ENCODE results near the gene LRRC10B. TPM values are rescaled to one million over a fixed set of nuclear protein-coding genes. Genes with fewer than 3 reads are reported as not detected.
"Not testable (repeated sequence)": the region's sequence is repeated elsewhere in the genome, so short reads cannot be mapped to it uniquely, and the experiment has no call there.

LRRC10B gene
- total RNA-seq, result not detected

GRCh38 chr11:61507962-61508861 lies at the start of gene LRRC10B:
Gene LRRC10B, plus strand, starts transcription at chr11:61508749. Its CDS starts 250 bp downstream, at chr11:61508999.
- H3K9me3 Mint-ChIP-seq, result no peaks in the 10 kb centered on the region
- H3K27ac Mint-ChIP-seq, result no peak within 1 kb of the TSS
- H3K4me1 Mint-ChIP-seq (ENCODE audit: low read depth), result peaks cover 7% of the 10 kb centered on the region
- no peaks in the 10 kb centered on the region for H3K36me3 Mint-ChIP-seq (ENCODE audit: low read depth)
- intact Hi-C loops (cut with micrococcal nuclease), result loop anchor here (2.0 kb wide), 1 partner anchor 61 kb away; no protein-coding TSS in a partner anchor
- peak within 1 kb of the TSS; percentile 19 for H3K4me3 Mint-ChIP-seq
- CTCF ChIA-PET, result interaction anchor here (0.8 to 2.7 kb wide), 5 partner anchors 8 to 172 kb away, joined by 3 to 13 read pairs (median 3); no protein-coding TSS in a partner anchor
- peak; percentile 59 for DNase-seq
- peaks cover 44% of the 10 kb centered on the region for H3K27me3 Mint-ChIP-seq (ENCODE audit: low read depth)

- CTCF ChIA-PET, result interaction anchor here (0.5 kb wide), 1 partner anchor 561 kb away, joined by 3 read pairs; no protein-coding TSS in a partner anchor
- no peaks in the 10 kb centered on the region for H3K27me3 Mint-ChIP-seq (ENCODE audit: low read depth)
- no peak overlapping the region for H3K4me3 Mint-ChIP-seq
- H3K36me3 Mint-ChIP-seq (ENCODE audit: low read depth), result peaks cover 12% of the 10 kb centered on the region
- intact Hi-C loops (cut with micrococcal nuclease), result no loop called here
- no peak for DNase-seq
- no peak overlapping the region for H3K27ac Mint-ChIP-seq
- peaks cover 2% of the 10 kb centered on the region for H3K4me1 Mint-ChIP-seq (ENCODE audit: low read depth)
- H3K9me3 Mint-ChIP-seq, result no peaks in the 10 kb centered on the region
Observed at GRCh38 chr11:61460474-61460881, 48.1 kb upstream of the LRRC10B start.

GRCh38 chr11:61460986-61461385 lies 47.6 kb upstream of the LRRC10B start:
- CTCF ChIA-PET, result no interaction called here
- DNase-seq, result no peak
- no peaks in the 10 kb centered on the region for H3K27me3 Mint-ChIP-seq (ENCODE audit: low read depth)
- no peak overlapping the region for H3K27ac Mint-ChIP-seq
- no peaks in the 10 kb centered on the region for H3K9me3 Mint-ChIP-seq
- no peaks in the 10 kb centered on the region for H3K4me1 Mint-ChIP-seq (ENCODE audit: low read depth)
- H3K4me3 Mint-ChIP-seq, result no peak overlapping the region
- H3K36me3 Mint-ChIP-seq (ENCODE audit: low read depth), result peaks cover 9% of the 10 kb centered on the region
- intact Hi-C loops (cut with micrococcal nuclease), result no loop called here

GRCh38 chr11:61467602-61468001 lies 40.9 kb upstream of the LRRC10B start:
- H3K27ac Mint-ChIP-seq; intact Hi-C loops (cut with micrococcal nuclease); H3K27me3 Mint-ChIP-seq (ENCODE audit: low read depth); H3K9me3 Mint-ChIP-seq; H3K4me1 Mint-ChIP-seq (ENCODE audit: low read depth); H3K4me3 Mint-ChIP-seq; DNase-seq: not testable (repeated sequence)
- H3K36me3 Mint-ChIP-seq (ENCODE audit: low read depth), result peaks cover 10% of the 10 kb centered on the region
- CTCF ChIA-PET, result interaction anchor here (0.6 to 1.3 kb wide), 2 partner anchors 21 to 1438 kb away, joined by 3 read pairs; no protein-coding TSS in a partner anchor

- Mint-ChIP-seq H3K36me3 (ENCODE audit: low read depth) (peaks cover 10% of the 10 kb centered on the region), H3K27me3 (ENCODE audit: low read depth) (no peaks in the 10 kb centered on the region), H3K27ac (no peak overlapping the region), H3K4me3 (no peak overlapping the region), H3K9me3 (no peaks in the 10 kb centered on the region), H3K4me1 (ENCODE audit: low read depth) (peaks cover 6% of the 10 kb centered on the region)
- no peak for DNase-seq
- CTCF ChIA-PET, result interaction anchor here (1.0 to 1.3 kb wide), 3 partner anchors 10 to 48 kb away, joined by 3 read pairs; no protein-coding TSS in a partner anchor
- intact Hi-C loops (cut with micrococcal nuclease), result no loop called here
Observed at GRCh38 chr11:61468002-61468401, 40.5 kb upstream of the LRRC10B start.

- CTCF ChIA-PET, result interaction anchor here (0.6 to 13.2 kb wide), 4 partner anchors 10 to 634 kb away, joined by 3 to 152 read pairs (median 5); no protein-coding TSS in a partner anchor
- peaks cover 14% of the 10 kb centered on the region for H3K36me3 Mint-ChIP-seq (ENCODE audit: low read depth)
- no peaks in the 10 kb centered on the region for H3K9me3 Mint-ChIP-seq
- intact Hi-C loops (cut with micrococcal nuclease), result no loop called here
- H3K4me1 Mint-ChIP-seq (ENCODE audit: low read depth), result peaks cover 10% of the 10 kb centered on the region
- no peak overlapping the region for H3K4me3 Mint-ChIP-seq
- no peaks in the 10 kb centered on the region for H3K27me3 Mint-ChIP-seq (ENCODE audit: low read depth)
- no peak overlapping the region for H3K27ac Mint-ChIP-seq
- DNase-seq, result no peak
Observed at GRCh38 chr11:61472282-61472681, 36.3 kb upstream of the LRRC10B start.

- CTCF ChIA-PET, result interaction anchor here (0.6 to 13.2 kb wide), 5 partner anchors 9 to 633 kb away, joined by 3 to 152 read pairs (median 3); no protein-coding TSS in a partner anchor
- intact Hi-C loops (cut with micrococcal nuclease), result no loop called here
- no peaks in the 10 kb centered on the region for H3K27me3 Mint-ChIP-seq (ENCODE audit: low read depth)
Observed at GRCh38 chr11:61472868-61473267, 35.7 kb upstream of the LRRC10B start.

GRCh38 chr11:61473370-61474012 lies 35.1 kb upstream of the LRRC10B start:
- CTCF ChIA-PET, result interaction anchor here (0.7 to 13.2 kb wide), 4 partner anchors 9 to 45 kb away, joined by 3 to 152 read pairs (median 5); no protein-coding TSS in a partner anchor
- Mint-ChIP-seq H3K9me3 (no peaks in the 10 kb centered on the region), H3K4me3 (no peak overlapping the region)

More at GRCh38 chr11:61472868-61473267, 35.7 kb upstream of the LRRC10B start:
- DNase-seq, result no peak
- H3K27ac Mint-ChIP-seq, result no peak overlapping the region
- H3K4me1 Mint-ChIP-seq (ENCODE audit: low read depth), result peaks cover 5% of the 10 kb centered on the region
- no peaks in the 10 kb centered on the region for H3K9me3 Mint-ChIP-seq
- H3K4me3 Mint-ChIP-seq, result no peak overlapping the region
- H3K36me3 Mint-ChIP-seq (ENCODE audit: low read depth), result peaks cover 10% of the 10 kb centered on the region

GRCh38 chr11:61474013-61474643 lies 34.4 kb upstream of the LRRC10B start:
- no peak overlapping the region for H3K27ac Mint-ChIP-seq
- no peaks in the 10 kb centered on the region for H3K27me3 Mint-ChIP-seq (ENCODE audit: low read depth)
- DNase-seq, result no peak
- intact Hi-C loops (cut with micrococcal nuclease), result no loop called here
- H3K4me1 Mint-ChIP-seq (ENCODE audit: low read depth), result peaks cover 7% of the 10 kb centered on the region
- CTCF ChIA-PET, result interaction anchor here (0.5 to 13.2 kb wide), 3 partner anchors 29 to 204 kb away, joined by 3 to 152 read pairs (median 4); no protein-coding TSS in a partner anchor
- no peak overlapping the region for H3K4me3 Mint-ChIP-seq
- H3K36me3 Mint-ChIP-seq (ENCODE audit: low read depth), result peaks cover 10% of the 10 kb centered on the region
- H3K9me3 Mint-ChIP-seq, result no peaks in the 10 kb centered on the region

More at GRCh38 chr11:61473370-61474012, 35.1 kb upstream of the LRRC10B start:
- no peak for DNase-seq
- Mint-ChIP-seq H3K4me1 (ENCODE audit: low read depth) (peaks cover 7% of the 10 kb centered on the region), H3K36me3 (ENCODE audit: low read depth) (peaks cover 10% of the 10 kb centered on the region), H3K27me3 (ENCODE audit: low read depth) (no peaks in the 10 kb centered on the region), H3K27ac (no peak overlapping the region)
- intact Hi-C loops (cut with micrococcal nuclease), result no loop called here

GRCh38 chr11:61475433-61475832 lies 33.1 kb upstream of the LRRC10B start:
- peaks cover 10% of the 10 kb centered on the region for H3K36me3 Mint-ChIP-seq (ENCODE audit: low read depth)
- no peak overlapping the region for H3K4me3 Mint-ChIP-seq
- no peak for DNase-seq
- intact Hi-C loops (cut with micrococcal nuclease), result no loop called here
- H3K9me3 Mint-ChIP-seq, result no peaks in the 10 kb centered on the region
- CTCF ChIA-PET, result interaction anchor here (0.7 to 13.2 kb wide), 7 partner anchors 11 to 163 kb away, joined by 3 to 152 read pairs (median 5); partner anchors contain the start of gene LRRC10B
- H3K4me1 Mint-ChIP-seq (ENCODE audit: low read depth), result peaks cover 7% of the 10 kb centered on the region
- no peak overlapping the region for H3K27ac Mint-ChIP-seq
- no peaks in the 10 kb centered on the region for H3K27me3 Mint-ChIP-seq (ENCODE audit: low read depth)

GRCh38 chr11:61476371-61476770 lies 32.2 kb upstream of the LRRC10B start:
- Mint-ChIP-seq H3K4me3 (no peak overlapping the region), H3K4me1 (ENCODE audit: low read depth) (peaks cover 9% of the 10 kb centered on the region), H3K27ac (no peak overlapping the region), H3K36me3 (ENCODE audit: low read depth) (peaks cover 4% of the 10 kb centered on the region), H3K9me3 (no peaks in the 10 kb centered on the region), H3K27me3 (ENCODE audit: low read depth) (peaks cover under 1% of the 10 kb centered on the region)
- CTCF ChIA-PET, result interaction anchor here (0.7 to 13.2 kb wide), 12 partner anchors 10 to 162 kb away, joined by 3 to 152 read pairs (median 6); partner anchors contain the start of gene LRRC10B
- DNase-seq, result no peak
- intact Hi-C loops (cut with micrococcal nuclease), result loop anchor here (2.0 kb wide), 1 partner anchor 30 kb away; no protein-coding TSS in a partner anchor
